ENCODE data around the gene CELSR1.

Gene CELSR1

DNA sequence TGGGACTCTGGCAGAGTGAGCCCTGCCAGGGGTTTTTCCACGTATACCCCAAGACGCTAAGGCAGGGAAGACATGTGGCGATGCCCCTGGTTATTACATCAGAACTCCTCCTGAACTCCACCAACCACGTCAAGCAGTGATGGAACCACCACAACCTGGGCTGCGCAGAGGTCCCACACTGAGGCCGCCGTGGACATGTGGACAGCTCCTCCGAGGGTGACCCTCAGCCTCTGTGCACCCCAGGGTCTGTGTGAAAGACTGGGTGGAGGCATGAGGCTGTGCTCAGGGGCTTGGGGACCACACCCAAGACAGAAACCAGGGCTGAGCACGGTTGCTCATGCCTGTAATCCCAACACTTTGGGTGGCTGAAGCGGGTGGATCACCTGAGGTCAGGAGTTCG is 149.7 kb downstream of the CELSR1 start:
- TF ChIP-seq, protein P1, sequence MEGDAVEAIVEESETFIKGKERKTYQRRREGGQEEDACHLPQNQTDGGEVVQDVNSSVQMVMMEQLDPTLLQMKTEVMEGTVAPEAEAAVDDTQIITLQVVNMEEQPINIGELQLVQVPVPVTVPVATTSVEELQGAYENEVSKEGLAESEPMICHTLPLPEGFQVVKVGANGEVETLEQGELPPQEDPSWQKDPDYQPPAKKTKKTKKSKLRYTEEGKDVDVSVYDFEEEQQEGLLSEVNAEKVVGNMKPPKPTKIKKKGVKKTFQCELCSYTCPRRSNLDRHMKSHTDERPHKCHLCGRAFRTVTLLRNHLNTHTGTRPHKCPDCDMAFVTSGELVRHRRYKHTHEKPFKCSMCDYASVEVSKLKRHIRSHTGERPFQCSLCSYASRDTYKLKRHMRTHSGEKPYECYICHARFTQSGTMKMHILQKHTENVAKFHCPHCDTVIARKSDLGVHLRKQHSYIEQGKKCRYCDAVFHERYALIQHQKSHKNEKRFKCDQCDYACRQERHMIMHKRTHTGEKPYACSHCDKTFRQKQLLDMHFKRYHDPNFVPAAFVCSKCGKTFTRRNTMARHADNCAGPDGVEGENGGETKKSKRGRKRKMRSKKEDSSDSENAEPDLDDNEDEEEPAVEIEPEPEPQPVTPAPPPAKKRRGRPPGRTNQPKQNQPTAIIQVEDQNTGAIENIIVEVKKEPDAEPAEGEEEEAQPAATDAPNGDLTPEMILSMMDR (IDR thresholded peaks at IDR 0.05; ENCODE audit: low read depth, low read length, missing control alignments): no peak
- in situ Hi-C loops (cut with HindIII; ENCODE audit: low sequenced_read_pairs): no loop called here
- no peak for DNase-seq (ENCODE audit: low read depth)
- H3K4me3 ChIP-seq (ENCODE audit: low read depth, low read length): no peak overlapping the region

DNA sequence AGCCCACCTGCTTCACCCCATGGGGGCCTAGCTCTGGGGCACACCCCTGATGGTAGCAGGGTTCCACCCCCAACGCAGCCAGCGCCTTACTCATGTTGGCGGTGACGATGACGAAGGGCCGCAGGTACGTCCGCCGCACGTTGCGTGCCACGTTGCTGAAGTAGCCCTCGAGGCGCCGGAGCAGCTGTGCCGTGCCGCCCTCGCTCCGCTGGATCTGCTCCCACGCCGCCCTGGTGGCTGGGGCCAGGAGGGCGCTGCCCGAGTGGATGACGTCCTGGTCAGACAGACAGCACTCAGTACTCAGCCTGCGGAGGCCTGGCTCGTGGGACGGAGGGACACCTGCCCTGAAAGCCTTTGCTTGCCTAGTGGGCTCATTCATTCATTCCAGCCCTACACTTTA is 151.1 kb downstream of the CELSR1 start:
- TF ChIP-seq, protein P1 (IDR thresholded peaks at IDR 0.05; ENCODE audit: low read depth, low read length, missing control alignments): no peak
- no peak for DNase-seq (ENCODE audit: low read depth)
- in situ Hi-C loops (cut with HindIII; ENCODE audit: low sequenced_read_pairs): no loop called here

DNA sequence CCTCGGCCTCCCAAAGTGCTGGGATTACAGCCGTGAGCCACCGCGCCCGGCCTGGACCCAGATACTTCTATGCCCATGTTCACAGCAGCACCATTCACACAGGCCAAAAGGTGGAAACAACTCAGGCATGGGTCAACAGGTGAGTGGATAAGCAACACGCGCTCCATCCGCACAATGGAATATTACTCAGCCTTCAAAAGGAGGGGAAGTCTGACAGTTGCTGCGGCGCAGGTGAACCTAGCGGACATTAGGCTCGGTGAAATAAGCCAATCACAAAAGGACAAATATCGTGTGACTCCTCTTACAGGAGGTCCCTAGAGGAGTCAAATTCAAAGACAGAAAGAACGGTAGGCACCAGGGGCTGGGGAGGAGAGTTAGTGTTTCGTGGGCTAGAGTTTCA is 154.9 kb downstream of the CELSR1 start:
- TF ChIP-seq, protein P1 (IDR thresholded peaks at IDR 0.05; ENCODE audit: low read depth, low read length, missing control alignments): no peak
- H3K4me3 ChIP-seq (ENCODE audit: low read depth, low read length): no peak overlapping the region
- in situ Hi-C loops (cut with HindIII; ENCODE audit: low sequenced_read_pairs): no loop called here
- DNase-seq (ENCODE audit: low read depth): no peak

More for the DNA sequence above, 151.1 kb downstream of the CELSR1 start:
- no peak overlapping the region for H3K4me3 ChIP-seq (ENCODE audit: low read depth, low read length)

DNA sequence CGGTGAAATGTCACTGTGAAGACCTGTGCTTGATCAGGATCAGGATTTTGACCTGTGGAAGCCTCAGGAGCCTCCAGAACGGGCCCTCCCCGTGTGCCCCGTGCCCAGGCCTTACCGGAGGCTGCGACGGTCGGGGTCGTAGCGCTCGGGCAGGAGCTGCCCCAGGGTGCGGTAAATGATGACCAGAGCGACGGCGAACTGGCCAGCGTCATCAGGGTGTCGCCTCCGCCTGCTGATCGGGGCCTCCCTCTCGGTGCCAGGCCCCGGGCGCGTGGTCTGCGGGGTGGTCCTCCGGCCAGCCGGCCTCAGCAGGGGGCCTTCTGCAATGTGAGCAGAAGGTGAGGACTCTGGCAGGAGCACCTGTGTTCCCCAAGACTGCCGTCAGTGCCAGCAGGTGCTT is 155.7 kb downstream of the CELSR1 start:
- TF ChIP-seq, protein P1 (IDR thresholded peaks at IDR 0.05; ENCODE audit: low read depth, low read length, missing control alignments): no peak
- no peak for DNase-seq (ENCODE audit: low read depth)
- H3K4me3 ChIP-seq (ENCODE audit: low read depth, low read length): no peak overlapping the region
- in situ Hi-C loops (cut with HindIII; ENCODE audit: low sequenced_read_pairs): no loop called here

DNA sequence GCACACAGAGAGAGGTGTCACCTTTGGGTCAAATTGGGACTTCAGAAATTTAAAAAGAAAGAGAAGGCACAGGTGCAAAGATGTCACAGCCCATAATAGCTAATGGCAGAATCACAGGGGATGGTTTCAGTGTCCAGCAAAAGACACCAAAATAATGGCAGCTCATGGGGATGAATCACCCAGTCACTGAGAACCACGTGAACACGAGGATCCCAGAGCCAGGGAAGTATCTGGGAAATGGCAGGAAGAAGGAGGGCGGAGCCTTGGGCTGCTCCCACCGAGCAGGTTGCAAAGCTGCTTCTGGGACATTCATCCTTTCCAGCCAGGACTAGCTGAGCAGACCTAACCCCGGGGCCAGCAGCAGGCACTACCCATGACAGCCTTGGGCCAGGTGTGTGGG is 156.3 kb downstream of the CELSR1 start:
- H3K4me3 ChIP-seq (ENCODE audit: low read depth, low read length): no peak overlapping the region
- in situ Hi-C loops (cut with HindIII; ENCODE audit: low sequenced_read_pairs): no loop called here
- TF ChIP-seq, protein P1 (IDR thresholded peaks at IDR 0.05; ENCODE audit: low read depth, low read length, missing control alignments): no peak

DNA sequence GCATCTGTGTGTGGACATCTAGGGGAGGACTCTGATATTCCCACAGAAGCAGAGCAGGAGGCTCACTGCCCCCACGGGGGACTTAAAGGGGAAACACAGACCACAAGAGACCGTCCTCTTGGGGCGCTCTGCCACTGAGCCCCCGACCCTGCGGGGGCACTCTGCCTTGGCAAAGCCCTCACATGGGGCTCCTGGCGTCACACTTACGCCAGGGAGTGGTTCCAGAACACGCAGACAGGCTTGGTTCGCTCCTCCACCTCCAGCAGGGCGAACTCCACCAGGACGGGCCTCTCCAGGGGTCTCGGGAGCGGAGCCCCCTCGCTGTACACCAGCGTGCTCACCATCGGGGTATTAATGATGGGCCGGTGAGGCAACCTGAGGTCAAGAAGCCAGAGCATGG is 156.8 kb downstream of the CELSR1 start:
- DNase-seq (ENCODE audit: low read depth): no peak
- in situ Hi-C loops (cut with HindIII; ENCODE audit: low sequenced_read_pairs): no loop called here
- no peak overlapping the region for H3K4me3 ChIP-seq (ENCODE audit: low read depth, low read length)
- TF ChIP-seq, protein P1 (IDR thresholded peaks at IDR 0.05; ENCODE audit: low read depth, low read length, missing control alignments): no peak

More for the DNA sequence above, 156.3 kb downstream of the CELSR1 start:
- DNase-seq (ENCODE audit: low read depth): no peak

DNA sequence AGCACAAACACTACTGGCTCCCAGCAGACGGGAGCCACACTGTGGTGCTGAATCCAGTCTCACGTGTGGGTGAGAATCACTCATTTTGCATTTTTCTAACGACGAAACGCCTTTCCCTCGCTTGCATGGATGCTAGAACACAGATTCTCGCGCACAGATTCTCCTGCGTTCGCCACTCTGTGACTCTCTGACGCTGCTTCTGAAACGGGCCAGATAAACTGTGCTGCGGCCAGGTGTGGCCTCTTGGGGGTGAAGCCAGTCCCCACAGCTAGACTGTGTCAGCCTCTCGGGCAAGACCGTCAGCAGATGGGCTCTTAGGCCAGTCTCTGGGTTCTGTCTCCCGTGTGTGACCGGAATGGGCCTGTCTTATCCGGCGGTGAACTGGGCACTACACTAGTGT is 157.4 kb downstream of the CELSR1 start:
- no peak for DNase-seq (ENCODE audit: low read depth)
- TF ChIP-seq, protein P1 (IDR thresholded peaks at IDR 0.05; ENCODE audit: low read depth, low read length, missing control alignments): no peak
- in situ Hi-C loops (cut with HindIII; ENCODE audit: low sequenced_read_pairs): no loop called here
- no peak overlapping the region for H3K4me3 ChIP-seq (ENCODE audit: low read depth, low read length)
